HK-2 (cell line): ENCODE measurements around the gene GM2A.
"Not testable (repeated sequence)": the region's sequence is repeated elsewhere in the genome, so short reads cannot be mapped to it uniquely, and the experiment has no call there.

ENCODE experiments used
- DNase-seq: peaks from one replicate; pipeline ENCODE4 v3.0.0-alpha.2; 2018; ENCODE audit not compliant: unreplicated experiment

Gene GM2A

DNA sequence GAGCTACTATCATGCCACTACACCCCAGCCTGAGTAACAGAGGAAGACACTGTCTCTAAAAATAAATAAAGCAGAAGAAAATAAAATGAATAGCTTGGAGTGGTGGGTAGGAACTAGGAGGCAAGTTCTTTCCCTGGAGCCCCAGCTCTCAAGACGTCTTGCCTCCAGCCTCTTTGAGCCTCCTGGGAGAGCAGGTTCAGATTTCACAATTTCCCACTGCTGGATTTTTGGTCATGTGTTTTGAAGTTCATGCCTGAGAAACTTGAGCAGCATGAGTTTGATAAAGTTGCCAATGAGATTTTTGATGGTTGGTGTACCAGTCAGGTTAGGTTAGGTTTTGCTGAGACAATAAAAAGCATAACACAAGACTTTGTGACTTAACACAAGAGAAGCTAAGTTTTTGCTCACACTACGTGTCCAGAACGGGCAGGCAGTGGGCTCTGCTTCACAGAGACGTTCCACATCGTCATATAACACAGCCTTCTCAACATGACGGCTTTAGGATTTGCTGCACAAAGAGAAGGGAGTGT is 25.0 kb upstream of the GM2A start:
- no peak for DNase-seq

DNA sequence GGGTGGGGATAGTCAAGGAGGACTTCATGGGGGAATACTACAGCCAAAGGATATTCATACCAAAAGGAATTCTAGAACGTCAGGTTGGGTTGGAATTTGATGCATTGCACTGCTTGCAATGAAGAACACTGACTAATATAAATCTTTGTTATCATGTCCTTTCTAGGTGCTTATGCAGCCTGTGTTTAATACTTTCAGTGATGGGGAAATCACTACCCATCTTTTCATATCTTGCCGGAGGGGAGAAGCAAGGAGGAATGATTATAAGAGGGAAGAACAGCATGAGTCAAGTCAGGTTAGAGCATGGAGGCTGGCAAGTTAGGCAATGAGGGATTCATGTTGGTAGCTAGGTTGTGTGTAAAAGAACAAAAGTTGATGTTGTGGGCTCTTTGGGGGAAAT is 24.0 kb upstream of the GM2A start:
- no peak for DNase-seq

GRCh38 chr5:151230048-151230680 is 22.8 kb upstream of the GM2A start:
- DNase-seq, result no peak

DNA sequence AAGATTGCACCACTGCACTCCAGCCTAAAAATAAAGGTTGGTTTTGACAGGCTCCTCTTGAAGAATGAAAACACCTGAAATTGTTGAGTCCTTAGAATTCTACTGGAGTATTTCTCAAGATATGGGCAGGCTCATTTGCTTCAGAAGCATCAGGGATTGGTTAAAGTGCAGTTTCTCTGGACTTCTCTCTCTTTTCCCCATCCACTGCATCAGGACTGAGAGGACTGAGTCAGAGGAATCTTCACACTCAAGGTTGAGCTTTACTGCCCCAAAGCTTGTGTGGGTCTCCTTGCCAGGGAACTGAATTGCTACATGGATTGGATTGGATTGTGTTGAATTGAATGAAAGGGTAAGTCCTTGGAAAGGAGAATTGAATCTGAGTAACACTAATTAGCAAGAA is 21.6 kb upstream of the GM2A start:
- DNase-seq, result no peak

DNA sequence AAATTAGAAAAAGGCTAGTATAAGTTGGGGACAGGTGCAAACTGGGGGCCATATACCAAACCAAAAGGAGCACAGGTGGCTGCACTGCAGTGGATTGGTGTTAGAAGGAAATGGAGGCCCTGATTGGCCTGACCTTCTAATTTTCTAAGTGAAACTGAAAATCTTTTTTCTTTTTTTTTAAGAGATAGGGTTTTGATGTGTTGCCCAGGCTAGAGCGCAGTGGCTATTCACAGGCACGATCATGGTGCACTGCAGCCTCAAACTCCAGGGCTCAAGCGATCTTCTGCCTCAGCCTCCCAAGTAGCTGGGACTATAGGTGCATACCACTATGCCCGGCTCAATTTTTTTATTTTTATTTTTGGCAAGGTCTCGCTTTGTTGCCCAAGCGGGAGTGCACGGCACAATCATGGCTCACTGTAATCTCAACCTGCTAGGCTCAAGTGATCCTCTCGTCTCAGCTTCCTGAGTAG is 19.3 kb upstream of the GM2A start:
- DNase-seq, result no peak

GRCh38 chr5:151234476-151235238 is 18.3 kb upstream of the GM2A start:
- no peak for DNase-seq

GRCh38 chr5:151235239-151235571 is 17.8 kb upstream of the GM2A start:
- DNase-seq, result not testable (repeated sequence)

- no peak for DNase-seq
These were observed 16.1 kb upstream of the GM2A start for GRCh38 chr5:151236888-151237287.

DNA sequence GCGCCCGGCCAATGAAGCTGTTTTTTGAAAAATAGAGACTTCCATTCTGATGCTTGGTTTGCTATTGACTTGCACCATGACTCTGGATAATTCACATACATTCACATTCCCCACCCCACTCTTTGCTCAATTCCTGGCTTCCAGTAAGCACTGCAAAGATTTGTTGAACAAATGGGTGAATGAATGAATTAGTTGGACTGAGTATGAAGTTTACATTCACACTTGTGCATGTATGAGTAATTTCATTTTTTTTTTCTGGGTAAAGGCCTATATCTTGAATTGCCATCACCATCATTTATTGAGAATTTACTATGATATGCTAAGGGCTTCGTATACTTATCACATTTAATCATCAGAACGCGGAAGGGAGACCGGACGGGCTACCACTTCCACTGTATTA is 15.3 kb upstream of the GM2A start:
- no peak for DNase-seq

DNA sequence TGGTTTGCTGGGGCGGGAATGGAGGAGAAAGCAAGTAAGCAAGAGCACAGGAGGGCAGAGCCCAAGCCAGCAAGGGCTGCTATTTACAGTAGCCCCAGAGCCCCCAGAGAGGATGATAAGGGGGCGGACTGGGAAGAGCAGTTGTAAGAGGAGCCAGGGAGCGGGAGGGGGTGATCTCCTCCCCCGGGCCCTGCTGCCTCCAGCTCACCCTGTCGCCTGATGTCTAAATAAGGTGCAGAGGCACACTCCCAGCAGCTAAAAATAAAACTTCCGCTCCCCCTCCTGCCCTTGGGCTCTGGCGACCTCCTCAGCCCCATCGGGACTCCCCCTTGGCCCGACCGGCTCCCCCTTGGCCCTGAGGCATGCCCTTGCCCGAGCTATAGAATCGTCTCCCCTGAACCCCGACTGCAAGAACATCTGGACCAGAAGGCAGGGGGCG is 14.7 kb upstream of the GM2A start:
- DNase-seq, result no peak

GRCh38 chr5:151239237-151239861 is 13.6 kb upstream of the GM2A start:
- no peak for DNase-seq

GRCh38 chr5:151240268-151240835 is 12.6 kb upstream of the GM2A start:
- not testable (repeated sequence) for DNase-seq

GRCh38 chr5:151240924-151241635 is 11.9 kb upstream of the GM2A start:
- no peak for DNase-seq

GRCh38 chr5:151243127-151243526 is 9.9 kb upstream of the GM2A start:
- DNase-seq, result no peak

- no peak for DNase-seq
These were observed 9.4 kb upstream of the GM2A start for GRCh38 chr5:151243564-151243963.

DNA sequence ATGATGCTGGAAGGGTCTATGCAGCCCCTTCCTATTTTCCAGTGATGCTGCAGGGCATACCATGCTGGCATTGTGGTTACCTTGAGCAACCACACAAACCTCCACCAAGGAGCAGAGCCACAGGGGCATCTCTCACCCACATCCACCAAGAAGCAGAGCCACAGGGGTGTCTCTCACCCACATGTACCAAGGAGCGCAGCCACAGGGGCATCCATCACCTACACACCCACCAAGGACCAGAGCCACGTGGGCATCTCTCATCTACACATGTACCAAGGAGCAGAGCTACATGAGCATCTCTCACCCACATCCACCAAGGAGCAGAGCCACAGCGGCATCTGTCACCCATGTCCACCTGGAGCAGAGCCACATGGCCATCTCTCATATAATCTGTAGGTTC is 8.8 kb upstream of the GM2A start:
- no peak for DNase-seq

GRCh38 chr5:151245680-151246219 is 7.2 kb upstream of the GM2A start:
- DNase-seq, result no peak

- DNase-seq, result no peak
These were observed 4.3 kb upstream of the GM2A start for GRCh38 chr5:151248651-151249050.

DNA sequence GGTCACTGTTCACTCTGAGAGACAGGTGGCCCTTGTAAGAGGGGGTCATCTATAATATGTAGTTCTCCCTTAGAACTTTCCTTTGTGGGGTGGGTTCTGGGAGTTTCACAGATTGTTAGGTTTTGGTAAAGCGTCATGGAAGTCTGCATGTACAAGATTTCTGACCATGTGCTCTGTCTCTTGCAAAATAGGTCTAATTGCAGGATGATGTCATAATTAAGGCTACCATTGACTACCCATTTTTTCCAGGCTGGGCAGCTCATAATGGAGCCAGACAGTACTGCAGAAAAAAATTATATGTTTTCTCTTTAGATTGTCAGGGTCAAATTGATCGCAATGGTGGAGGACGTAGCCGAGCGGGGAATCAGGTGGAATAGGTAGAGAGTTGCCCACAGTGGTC is 3.7 kb upstream of the GM2A start:
- no peak for DNase-seq

DNA sequence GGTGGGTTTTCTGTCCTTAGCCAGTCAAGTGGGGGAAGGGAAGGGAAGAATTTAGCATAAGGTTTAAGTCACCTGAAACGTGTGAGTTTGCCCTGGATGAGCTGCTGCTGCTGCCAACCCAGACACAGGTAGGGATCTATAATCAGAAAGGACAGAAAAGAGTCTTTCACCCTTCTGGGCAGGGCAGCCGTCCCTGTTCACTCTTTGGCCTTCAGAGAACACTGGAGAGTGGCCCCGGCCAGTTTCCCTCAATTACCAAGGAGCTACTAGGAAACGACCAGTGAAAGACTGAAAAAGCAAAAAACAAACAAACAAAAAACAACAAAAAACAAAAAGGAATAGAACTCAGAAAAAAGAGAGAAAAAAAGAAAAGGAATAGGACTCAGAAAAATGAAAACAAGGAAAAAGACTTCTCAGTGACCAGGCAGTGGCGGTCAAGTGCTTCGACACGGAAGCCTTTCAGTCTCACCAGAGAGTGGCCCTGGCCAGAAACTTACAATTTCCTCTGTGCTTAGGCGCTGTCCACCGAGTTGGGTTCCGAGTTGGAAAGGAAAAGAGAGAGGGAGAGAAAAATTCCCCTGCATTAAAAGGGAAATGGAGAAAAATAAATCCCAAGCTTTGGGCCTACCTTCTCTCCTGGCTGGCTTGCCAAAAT is 2.5 kb upstream of the GM2A start:
- no peak for DNase-seq

GRCh38 chr5:151251001-151251551 is 1.9 kb upstream of the GM2A start:
- DNase-seq, result no peak
